Lung (tissue), 12 donors: ENCODE measurements around the gene JSRP1. TPM values are rescaled to one million over a fixed set of nuclear protein-coding genes. Genes with fewer than 3 reads are reported as not detected.
A peak's percentile ranks its signal among the peaks of the same experiment; 100 is the strongest.

Experiments
- ATAC-seq: fragments of 200-7000 bp; cut with Tn5 transposase; one replicate; pipeline ENCODE4 v1.9.1; 2020; ENCODE audit warnings: moderate number of reproducible peaks; ENCODE audit not compliant: insufficient read depth, low FRiP score
- DNase-seq, 3 donors: peaks; one replicate each; pipeline ENCODE4 v3.0.0-alpha.2; 2013 to 2017
- H3K27ac ChIP-seq, 2 donors: one replicate each; pipeline ENCODE4 v1.5.1; 2013; ENCODE audit warnings: mild to moderate bottlenecking in 2 of 2, moderate library complexity in 2 of 2, control low read depth in 1 of 2, inconsistent platforms in 1 of 2, low read depth in 1 of 2, low read length in 1 of 2
- H3K27me3 ChIP-seq, 3 donors: one replicate each; pipeline ENCODE4 v1.5.1; 2013; ENCODE audit warnings: low read length in 2 of 3; ENCODE audit not compliant: control insufficient read depth in 3 of 3, insufficient read depth in 3 of 3
- H3K36me3 ChIP-seq, 4 donors: one replicate each; pipeline ENCODE4 v1.5.1; 2013; ENCODE audit warnings: low read length in 4 of 4, mild to moderate bottlenecking in 1 of 4, moderate library complexity in 1 of 4; ENCODE audit not compliant: control insufficient read depth in 4 of 4, insufficient read depth in 4 of 4
- H3K4me1 ChIP-seq, 5 donors: one replicate each; pipeline ENCODE4 v1.5.1; 2013; ENCODE audit warnings: low read length in 5 of 5, mild to moderate bottlenecking in 2 of 5, moderate library complexity in 1 of 5; ENCODE audit not compliant: control insufficient read depth in 5 of 5, insufficient read depth in 5 of 5
- H3K4me3 ChIP-seq: one replicate; pipeline ENCODE4 v1.5.1; 2013; ENCODE audit warnings: mild to moderate bottlenecking, control low read depth, moderate library complexity
- H3K9ac ChIP-seq, 2 donors: one replicate each; pipeline ENCODE4 v1.5.1; 2013; ENCODE audit warnings: low read length in 2 of 2, control low read depth in 1 of 2; ENCODE audit not compliant: insufficient read depth in 1 of 2
- H3K9me3 ChIP-seq, 4 donors: one replicate each; pipeline ENCODE4 v1.5.1; 2013; ENCODE audit warnings: low read length in 3 of 4, mild to moderate bottlenecking in 1 of 4, moderate library complexity in 1 of 4; ENCODE audit not compliant: control insufficient read depth in 4 of 4, insufficient read depth in 3 of 4
- CTCF ChIP-seq: IDR thresholded peaks from 2 replicates; pipeline ENCODE4 v1.5.1; 2012; ENCODE audit warnings: mild to moderate bottlenecking; ENCODE audit errors: control extremely low read depth, extremely low read depth
- WGBS, 2 donors: extraction: QIAGEN DNeasy Blood & Tissue Kit; methylation state at CpG; one replicate each; pipeline ENCODE4 v1.1.7; 2013; 5-methylcytosine and 5-hydroxymethylcytosine counted together
- polyA plus RNA-seq, 2 donors: library from polyadenylated mRNA; stranded (reverse); fragments of 200-250 nt; gene quantifications; one replicate each; pipeline ENCODE4 v1.2.1, GENCODE V29; 2013
- total RNA-seq, 2 donors: library from RNA; depleted of rRNA in 1 of 2; stranded (reverse); fragments of >200 nt in 1 of 2; gene quantifications; one replicate each; pipeline ENCODE4 v1.2.1, GENCODE V29; 2014 to 2021
- donor health status: control.
- donor health status: control.
- donor health status: Bipolar disorder and iron deficiency.
- donor health status: healthy.
- donor health status: DM: yes; HTN: yes; CAD: no.

The JSRP1 gene
- total and polyA plus RNA-seq, 4 donors, result 0.61 to 2.3 (median 0.88) TPM

GRCh38 chr19:2243274-2244124, 12.7 kb downstream of the JSRP1 start:
- WGBS, 2 donors, result 89 to 92% methylated on average over 32 of the region's 32 CpGs
- DNase-seq (no peak), ATAC-seq (no peak)
- H3K9ac ChIP-seq, result no peak overlapping the region
- TF ChIP-seq CTCF, result no peak
- H3K4me3 ChIP-seq, result no peak overlapping the region
- H3K27me3 ChIP-seq, result no peaks in the 10 kb centered on the region
- no peak overlapping the region for H3K27ac ChIP-seq
- H3K9me3 ChIP-seq, result peaks cover 0 to 4% (median 0%) of the 10 kb centered on the region in 4 donors
- peaks cover 20 to 56% (median 36%) of the 10 kb centered on the region in 4 donors for H3K36me3 ChIP-seq
- H3K4me1 ChIP-seq, result peaks cover 4 to 29% (median 14%) of the 10 kb centered on the region in 5 donors

- DNase-seq (no peak), ATAC-seq (no peak)
- no peak for TF ChIP-seq CTCF
- H3K27ac ChIP-seq, result peak overlapping the region in 1 of 2 donors; percentile 11
- no peak overlapping the region for H3K9ac ChIP-seq
- H3K27me3 ChIP-seq, result no peaks in the 10 kb centered on the region
- peaks cover 9 to 35% (median 16%) of the 10 kb centered on the region in 5 donors for H3K4me1 ChIP-seq
- WGBS, 2 donors, result 93 to 95% methylated on average over 8 of the region's 8 CpGs
- H3K9me3 ChIP-seq, result peaks cover 0 to 4% (median 0%) of the 10 kb centered on the region in 4 donors
- H3K4me3 ChIP-seq, result no peak overlapping the region
- peaks cover 20 to 50% (median 35%) of the 10 kb centered on the region in 4 donors for H3K36me3 ChIP-seq
Observed at GRCh38 chr19:2242816-2243215, 13.4 kb downstream of the JSRP1 start.

GRCh38 chr19:2242092-2242537, 14.1 kb downstream of the JSRP1 start:
- peaks cover 20 to 43% (median 31%) of the 10 kb centered on the region in 4 donors for H3K36me3 ChIP-seq
- no peaks in the 10 kb centered on the region for H3K9me3 ChIP-seq
- H3K4me3 ChIP-seq, result no peak overlapping the region
- DNase-seq (no peak), ATAC-seq (no peak)
- H3K27ac ChIP-seq, result peak overlapping the region in 1 of 2 donors; percentile 28
- 89 to 92% methylated on average over 12 of the region's 12 CpGs for WGBS, 2 donors
- H3K9ac ChIP-seq, result no peak overlapping the region
- TF ChIP-seq CTCF, result no peak
- H3K4me1 ChIP-seq, result peaks cover 15 to 42% (median 21%) of the 10 kb centered on the region in 5 donors
- no peaks in the 10 kb centered on the region for H3K27me3 ChIP-seq
